SH-SY5Y (cell line): ENCODE results near the gene VPS26B.

Source experiments
- GATA2 ChIP-seq: IDR thresholded peaks from 2 replicates; pipeline ENCODE4 v1.6.1; 2011; ENCODE audit warnings: mild to moderate bottlenecking, low read depth, low read length
- GATA3 ChIP-seq: IDR thresholded peaks from 2 replicates; pipeline ENCODE4 v1.6.1; 2011; ENCODE audit warnings: low read depth, mild to moderate bottlenecking, low read length, moderate library complexity

DNA sequence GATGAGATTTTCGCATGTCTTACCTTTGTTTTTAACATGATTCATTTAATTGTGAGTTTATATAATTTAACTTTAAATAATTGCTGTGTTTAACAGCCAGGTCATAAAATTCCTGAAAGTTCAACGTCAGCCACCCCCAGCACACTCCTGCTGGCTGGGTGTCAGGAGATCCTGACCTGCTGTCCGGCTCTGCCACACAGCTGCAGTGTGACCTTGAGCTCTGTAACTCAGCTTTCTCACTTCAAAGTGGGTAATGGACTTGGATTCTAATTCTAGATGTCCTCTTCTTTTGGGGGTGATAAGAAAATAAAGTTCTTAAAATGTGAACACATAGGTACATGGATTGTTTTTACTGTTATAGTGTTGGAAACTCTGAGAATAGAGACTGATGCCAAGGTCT lies 10.9 kb downstream of the VPS26B start:
- no peak for TF ChIP-seq GATA2
- TF ChIP-seq GATA3, result no peak
